Stimulated activated CD8-positive, alpha-beta memory T cell treated with anti-CD3 and anti-CD28 coated beads, Interleukin-7, amount 100 ng/mL, for 48 hours (primary cell): ENCODE data around the gene MROH2B.
"Not testable (repeated sequence)": the region's sequence is repeated elsewhere in the genome, so short reads cannot be mapped to it uniquely, and the experiment has no call there.

Experiments
- DNase-seq, 2 donors: peaks; one replicate each; pipeline ENCODE4 v3.0.0-alpha.2; 2020; ENCODE audit warnings: low read depth in 1 of 2; ENCODE audit errors: extremely low read depth in 1 of 2

MROH2B gene

DNA sequence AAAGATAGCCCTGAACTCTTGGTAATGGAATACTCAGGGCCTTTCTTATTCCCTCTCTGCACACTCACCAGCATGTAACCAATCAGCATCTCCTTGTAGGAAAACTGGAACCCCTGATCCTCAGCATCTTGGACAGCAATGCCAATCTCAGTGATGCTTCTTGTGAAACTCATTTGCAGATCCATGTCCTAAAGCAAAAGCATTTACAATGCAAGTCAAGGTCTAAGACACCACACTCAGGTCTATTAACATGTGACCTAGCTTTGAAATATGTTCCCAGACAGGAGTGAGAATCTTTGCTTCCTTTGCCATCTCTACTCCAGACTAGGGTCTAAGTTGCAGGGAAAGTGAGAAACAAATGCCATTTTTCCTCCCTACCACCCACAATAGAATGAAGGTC, 38.2 kb downstream of the MROH2B start:
- DNase-seq, result no peak

DNA sequence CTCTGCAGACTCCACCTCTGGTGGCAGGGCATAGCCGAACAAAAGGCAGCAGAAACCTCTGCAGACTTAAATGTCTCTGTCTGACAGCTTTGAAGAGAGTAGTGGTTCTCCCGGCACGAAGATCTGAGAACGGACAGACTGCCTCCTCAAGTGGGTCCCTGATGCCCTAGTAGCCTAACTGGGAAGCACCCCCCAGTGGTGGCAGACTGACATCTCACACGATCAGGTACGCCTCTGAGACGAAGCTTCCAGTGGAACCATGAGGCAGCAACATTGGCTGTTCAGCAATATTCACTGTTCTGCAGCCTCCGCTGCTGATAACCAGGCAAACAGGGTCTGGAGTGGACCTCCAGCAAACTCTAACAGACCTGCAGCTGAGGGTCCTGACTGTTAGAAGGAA, 48.5 kb downstream of the MROH2B start:
- not testable (repeated sequence) for DNase-seq

DNA sequence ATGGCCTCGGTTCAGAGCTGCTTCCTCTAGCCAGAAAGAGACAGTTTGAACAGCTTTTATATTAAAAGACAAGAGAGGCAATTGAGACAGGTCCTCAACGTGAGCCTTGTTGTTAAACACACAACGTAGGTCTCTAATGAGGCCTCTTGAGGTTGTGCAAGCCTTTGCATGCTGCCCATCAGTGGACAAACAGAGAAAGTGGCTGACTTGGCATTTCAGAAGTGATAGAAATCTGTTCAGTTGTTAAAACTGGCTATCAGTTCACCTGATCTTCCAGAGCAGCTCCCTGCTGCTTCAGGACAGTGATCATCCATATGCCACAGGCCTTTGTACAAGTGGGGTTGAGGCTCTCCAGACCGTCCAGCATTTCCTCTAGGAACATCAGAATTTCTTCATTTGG, 58.8 kb downstream of the MROH2B start:
- no peak for DNase-seq

DNA sequence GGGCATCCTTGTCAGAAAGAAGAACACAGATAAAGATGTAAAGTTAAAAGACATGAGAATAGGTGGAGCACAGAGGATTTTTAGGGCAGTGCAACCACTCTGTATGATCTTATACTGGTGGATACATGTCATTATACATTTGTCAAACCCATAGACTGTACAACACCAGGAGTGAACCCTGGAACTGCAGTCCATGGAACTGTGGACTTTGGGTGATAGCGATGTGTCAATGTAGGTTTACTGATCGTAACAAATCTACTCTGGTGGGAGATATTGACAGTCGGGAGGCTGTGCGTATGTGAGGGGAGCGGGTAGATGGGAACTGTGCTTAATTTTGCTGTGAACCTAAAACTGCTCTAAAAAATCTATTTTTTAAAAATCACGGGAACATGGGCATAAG, 60.6 kb downstream of the MROH2B start:
- no peak for DNase-seq

DNA sequence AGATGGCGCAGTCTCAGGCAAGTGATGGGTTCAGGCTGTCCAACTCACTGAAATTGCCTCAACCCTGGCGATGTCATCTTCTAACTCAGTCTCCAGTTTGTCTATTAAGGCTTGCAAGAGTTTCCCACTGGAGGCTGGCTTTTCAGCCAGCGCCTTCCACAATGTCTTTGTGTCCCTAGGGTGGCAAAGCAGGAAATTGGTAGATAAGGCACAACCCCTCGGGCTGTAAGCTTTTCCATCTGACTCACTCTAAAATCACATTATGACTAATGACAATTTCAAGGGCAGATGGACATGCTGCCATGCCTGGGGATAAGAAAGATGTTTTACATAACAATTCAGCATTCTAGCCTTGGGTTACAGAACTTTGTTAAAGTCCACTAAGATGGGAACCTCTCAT, 61.9 kb downstream of the MROH2B start:
- no peak for DNase-seq

DNA sequence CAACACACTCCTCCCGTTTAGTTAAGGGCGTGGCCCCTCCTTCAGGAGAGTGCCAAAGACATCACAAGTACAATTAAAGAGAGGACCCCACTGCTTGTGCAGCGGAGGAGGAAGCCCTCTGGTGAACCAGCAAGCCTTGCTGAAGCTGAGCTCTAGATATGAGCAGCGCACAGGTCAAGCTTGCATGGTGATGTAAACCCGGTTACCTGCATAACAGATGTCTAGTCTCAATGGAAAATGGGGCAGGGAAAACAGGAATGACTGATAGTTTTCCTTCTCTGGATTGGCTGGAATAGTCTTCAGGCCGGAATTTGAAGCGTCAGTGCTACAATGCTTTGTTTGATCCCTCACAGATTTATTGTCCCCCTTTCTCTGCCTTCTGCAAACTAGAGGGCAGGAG, 66.2 kb downstream of the MROH2B start:
- DNase-seq, result no peak

DNA sequence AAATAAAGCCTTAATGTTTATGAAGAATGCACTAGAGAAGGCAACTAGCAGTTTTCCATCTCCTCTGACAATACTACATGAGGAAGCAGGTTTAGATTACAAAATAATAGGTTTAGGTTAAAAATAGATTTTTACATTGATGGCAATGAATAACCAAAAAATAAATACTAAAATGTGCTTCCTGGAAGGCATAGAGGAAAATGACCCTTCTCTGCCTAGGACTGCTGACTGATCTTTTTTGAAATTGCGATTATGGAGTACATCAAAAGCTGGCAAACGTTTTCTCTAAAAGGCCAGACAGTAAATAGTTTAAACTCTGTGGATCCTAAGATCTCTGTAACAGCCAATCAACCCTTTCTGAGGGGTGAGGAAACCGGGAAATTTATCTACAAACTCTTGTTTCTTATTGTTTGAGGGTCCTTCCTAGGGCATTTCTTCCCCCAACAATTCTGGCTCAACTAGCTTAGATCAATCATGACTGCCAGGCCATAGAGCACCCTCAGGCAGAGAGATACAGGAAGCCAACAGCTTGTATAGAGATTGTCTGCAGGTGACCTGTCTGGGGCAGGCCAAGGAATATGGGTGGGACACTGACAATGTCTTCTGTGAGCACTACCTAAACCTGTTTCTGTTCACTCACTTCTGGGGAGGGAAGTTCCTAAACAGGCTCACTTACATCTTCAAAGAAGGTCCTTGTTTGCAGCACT, 67.3 kb downstream of the MROH2B start:
- no peak for DNase-seq

DNA sequence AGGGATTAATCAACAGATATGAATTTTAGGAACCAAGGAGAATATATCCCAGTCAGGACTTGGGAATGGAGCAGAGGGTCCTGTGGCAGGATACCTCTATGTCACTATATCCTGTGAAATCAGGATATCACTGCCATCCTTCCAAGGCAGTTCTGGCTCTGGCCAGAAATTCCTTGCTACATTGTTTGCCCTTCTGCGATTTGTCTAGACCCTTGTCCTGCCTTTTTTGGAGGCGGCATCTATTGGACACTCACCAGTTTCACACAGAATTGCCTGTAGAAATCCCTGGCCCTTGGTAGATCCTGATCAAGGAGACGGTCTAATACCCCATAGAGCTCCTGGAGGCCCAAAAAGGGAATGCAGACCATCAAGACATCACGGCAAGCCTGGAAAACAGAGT, 71.2 kb downstream of the MROH2B start:
- DNase-seq, result no peak

DNA sequence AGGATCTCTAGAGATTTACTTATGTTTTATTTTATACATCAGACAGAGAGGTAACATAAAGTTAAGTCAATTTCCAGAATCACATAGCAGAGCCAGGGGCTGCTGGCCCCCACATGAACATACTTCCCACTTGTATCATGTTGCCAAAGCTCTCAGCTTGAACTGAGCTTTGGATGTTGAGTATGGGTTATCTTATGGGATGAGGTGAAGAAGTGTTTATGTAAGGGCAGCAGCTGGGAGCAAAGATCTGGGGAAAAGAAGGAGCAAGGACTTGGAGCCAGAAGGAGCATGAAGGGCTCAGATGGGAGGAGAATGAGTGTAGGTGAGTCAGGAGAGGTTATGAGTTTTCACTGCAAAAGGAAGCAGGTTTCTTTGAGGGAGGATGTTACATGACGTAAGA, 72.0 kb downstream of the MROH2B start:
- no peak for DNase-seq

DNA sequence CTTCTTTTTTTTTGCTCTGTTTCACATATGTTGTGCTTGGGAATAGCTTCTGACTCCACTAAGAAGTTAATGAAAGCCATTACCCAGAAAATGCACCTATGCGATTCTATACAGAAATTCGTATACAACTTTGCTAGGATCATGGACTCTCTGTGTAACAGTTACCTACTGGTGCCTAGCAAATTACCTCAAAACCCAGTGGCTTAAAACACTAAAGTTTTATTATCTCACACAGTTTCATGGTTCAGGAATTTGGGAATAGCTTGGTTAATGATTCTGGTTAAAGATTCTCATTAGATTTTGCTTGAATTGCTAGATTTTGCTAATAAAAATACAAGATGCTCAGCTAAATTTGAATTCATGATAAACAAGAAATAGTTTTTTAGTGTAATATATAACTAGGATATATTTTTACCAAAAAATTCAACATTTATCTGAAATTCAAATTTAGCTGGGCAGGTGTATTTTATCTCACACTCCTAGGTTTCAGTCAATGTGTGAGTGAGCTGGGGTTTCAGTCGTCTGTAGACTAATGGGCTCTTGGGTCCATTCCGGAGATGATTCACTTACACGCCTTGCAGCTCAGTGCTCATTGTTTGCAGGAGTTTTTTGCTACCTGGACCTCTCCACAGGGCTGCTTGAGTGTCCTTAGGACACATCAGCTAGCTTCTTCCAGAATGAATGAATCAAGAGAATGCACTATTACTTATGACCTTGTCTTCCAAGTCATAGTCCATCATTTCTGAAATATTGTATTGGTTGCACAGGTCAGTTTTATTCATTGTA, 75.1 kb downstream of the MROH2B start:
- no peak for DNase-seq

DNA sequence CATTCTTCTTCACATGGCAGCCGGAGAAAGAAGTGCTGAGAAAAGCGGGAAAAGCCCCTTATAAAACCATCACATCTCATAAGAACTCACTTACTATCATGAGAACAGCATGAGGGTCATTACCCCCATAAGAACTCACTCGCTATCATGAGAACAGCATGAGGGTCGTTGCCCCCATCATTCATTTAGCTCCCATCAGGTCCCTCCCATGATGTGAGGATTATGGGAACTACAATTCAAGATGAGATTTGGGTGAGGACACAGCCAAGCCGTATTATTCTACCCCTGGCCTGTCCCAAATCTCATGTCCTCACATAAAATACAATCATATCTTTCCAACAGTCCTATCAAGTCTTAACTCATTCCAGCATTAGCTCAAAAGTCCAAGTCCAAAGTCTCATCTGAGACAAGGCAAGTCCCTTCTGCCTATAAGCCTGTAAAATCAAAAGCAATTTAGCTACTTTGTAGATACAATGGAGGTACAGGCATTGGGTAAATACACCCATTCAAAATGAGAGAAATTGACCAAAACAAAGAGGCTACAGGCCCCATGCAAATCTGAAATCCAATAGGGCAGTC, 79.1 kb downstream of the MROH2B start:
- DNase-seq, result no peak

DNA sequence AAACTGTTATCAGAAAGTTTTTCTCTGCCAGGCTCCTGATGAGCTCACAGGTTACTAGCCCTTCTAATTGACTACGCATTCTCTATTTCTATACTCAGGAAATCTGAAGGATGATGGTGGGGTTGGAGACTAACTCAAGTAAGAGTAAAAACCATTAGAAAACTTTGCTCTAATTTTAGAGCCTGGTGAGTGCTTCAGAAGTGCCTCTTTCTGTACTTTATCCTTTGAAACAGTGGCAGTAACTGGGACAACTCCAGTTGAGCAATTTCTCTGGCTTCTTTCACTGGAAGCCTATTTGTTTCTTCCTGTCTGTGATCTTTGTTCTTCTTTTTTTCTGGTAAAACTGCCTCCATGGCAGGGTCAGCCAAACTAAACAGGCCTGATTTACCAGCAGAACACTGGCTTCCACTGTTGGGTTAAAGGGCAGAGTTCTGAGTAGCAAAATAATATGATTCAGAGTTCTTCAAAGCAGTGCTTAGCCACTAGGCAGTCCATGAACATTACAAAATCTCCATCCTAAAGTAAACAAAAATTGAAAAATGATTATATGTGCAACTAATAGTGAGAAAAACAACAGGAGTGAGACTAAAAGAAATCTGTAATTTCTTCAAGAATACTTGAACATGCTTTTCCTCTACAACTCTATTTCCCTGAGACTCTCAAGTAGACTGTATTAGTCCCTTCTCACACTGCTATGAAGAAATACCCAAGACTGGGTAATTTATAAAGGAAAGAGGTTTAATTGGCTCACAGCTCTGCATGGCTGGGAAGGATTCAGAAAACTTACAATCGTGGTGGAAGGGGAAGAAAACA, 79.8 kb downstream of the MROH2B start:
- DNase-seq, result no peak

DNA sequence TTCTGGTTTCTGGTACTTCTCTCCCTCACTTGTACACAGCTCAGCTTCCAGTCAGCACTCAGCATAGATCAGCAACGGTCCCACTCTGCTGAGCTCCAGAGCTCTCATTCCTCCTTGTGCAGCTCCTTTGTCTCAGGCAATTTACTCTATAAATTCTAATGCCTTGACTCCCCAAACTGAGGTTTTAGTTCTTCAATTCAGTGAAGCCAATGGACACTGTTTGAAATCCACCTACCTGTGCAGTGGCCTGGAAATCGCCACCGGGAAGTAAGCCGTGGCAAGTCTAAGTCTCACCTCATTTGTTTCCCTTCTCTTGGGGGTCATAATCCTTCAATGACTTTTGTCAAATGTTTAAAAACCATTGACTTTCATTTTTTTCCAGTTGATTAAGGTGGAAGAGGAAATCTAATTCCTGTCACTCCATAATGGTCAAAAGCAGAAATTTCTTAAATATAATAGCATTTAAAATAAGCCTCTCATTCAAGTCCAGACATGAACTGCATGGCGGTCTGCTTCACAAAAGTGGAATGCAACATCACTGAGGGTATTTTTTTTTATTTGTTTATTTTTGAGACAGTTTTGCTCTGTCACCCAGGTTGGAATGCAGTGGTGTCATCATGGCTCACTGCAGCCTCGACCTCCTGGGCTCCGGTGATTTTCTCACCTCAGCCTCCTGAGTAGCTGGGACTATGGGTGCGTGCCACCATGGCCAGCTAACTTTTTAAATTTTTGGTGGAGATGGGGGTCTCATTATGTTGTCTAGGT, 82.2 kb downstream of the MROH2B start:
- no peak for DNase-seq

DNA sequence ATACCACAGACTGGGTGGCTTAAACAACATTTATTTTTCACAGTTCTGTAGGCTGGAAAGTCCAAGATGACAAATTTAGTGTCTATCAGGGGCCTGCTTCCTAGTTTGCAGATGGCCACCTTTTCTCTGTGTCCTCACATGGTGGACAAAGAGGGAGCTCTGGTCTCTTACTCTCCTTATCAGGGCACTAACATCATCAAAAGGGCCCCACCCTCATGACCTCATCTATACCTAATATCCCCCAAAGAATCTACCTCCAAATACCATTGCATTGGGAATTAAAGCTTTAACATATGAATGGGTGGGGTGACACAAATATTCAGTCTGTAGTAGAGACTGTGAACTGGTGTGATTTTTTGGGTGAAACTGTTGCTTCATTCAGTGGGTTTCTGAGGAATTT, 83.8 kb downstream of the MROH2B start:
- DNase-seq, result no peak

DNA sequence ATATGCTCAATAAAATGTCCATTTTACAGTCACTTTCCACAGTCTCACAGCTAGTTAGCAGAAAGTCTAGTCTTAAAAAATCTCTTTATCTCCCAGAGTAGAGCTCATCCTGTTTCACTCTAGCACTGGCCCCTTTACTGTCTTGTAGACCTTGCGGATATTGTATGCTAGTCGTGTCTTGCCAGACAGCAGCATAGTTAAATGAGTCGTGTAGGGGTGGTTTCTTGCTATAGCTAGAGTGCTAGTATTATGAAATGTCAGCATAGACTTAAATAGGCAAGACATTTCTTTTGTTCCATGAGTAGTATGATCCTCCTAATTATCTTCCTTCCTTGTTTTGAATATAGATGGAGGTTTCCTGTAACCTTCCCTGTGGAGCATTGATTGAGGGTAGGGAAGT, 84.5 kb downstream of the MROH2B start:
- DNase-seq, result no peak

DNA sequence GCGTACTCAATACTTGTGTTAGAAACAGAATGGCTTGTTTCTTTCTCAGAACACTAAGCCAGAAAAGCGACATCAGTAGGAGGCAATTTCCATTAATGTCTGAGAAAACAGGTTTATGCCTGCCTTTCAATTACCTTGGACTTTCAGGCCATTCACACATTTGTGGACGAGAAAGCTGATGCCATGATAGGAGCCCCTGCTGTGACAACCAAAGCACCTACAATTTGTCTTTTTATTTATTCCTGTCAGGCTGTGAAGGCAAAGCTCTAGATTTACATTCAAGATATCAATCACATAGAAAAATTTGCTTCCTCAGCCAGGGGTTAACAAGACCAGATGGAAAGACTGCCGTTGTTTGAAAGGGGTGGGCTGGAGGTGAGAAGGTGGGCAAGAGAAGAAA, 85.6 kb downstream of the MROH2B start:
- DNase-seq, result no peak

DNA sequence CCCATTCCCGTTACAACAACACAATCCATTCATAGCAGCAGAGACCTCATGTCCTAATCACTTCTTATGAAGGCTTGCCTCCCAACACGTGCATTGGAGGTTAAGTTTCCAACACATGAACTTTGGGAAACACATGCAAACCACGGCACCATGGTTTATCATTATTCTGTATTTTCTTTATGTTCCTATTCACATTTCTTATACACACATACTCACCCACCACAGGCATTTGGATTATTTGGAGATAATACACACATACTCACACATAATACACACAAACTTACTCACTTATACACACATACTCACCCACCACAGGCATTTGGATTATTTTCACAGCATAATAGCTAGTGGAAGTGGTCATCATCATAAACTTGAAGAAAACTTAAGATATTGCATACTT, 86.3 kb downstream of the MROH2B start:
- no peak for DNase-seq

DNA sequence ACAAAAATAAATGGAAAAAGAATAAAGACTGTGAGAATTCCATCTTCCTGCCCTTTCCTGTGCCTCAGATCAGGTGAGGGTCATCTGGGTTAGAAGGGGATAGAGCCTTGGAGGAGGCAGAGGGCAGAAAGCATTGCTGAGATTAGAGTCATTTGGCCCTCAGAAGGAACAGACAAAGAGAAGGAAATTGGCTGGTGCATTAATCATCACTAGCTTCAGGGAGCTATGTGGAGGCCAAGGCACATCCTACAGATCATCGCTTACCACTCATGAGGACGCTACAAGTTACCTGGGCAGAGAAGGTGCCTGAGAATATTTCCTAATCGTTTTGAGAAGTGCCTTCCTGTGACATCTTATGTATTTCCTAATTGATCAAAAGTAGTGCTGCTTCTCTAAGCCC, 87.4 kb downstream of the MROH2B start:
- no peak for DNase-seq

DNA sequence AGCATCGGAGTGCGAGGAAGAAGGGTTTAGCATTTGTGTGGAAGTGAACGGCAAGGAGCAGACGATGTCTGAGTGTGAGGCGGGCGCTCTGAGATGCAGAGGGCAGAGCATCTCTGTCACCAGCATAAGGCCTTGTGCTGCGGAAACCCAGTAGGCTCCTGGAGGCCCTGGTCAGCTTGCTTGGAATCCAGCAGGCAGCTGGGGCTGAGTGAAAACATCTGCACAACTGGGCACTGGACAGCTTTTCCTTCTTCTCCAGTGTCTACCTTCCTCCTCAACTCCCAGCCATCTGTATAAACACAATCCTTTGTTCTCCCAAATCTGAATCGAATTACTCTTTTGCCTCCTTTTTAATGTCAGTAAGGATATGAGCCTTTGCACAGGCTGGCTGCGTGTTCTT, 89.7 kb downstream of the MROH2B start:
- no peak for DNase-seq

DNA sequence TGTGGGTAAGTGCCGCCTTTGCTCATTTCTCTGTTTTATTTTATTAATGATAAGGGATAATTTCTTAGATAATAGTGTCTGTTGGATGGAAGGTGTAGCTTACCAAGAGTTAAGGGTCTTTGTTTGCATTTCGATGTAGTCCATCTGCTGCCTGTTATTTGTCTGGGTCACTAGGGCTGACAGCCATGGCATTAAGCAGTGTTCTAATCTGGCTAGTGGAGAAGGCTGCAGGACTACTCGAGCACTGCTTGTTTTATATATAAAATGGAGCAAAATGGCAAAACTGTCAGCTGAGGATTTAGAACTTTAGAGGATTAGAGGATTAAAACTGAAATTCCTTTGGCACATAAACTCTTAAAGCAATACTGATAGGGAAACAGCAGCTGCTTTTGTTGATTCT, 94.3 kb downstream of the MROH2B start:
- no peak for DNase-seq

DNA sequence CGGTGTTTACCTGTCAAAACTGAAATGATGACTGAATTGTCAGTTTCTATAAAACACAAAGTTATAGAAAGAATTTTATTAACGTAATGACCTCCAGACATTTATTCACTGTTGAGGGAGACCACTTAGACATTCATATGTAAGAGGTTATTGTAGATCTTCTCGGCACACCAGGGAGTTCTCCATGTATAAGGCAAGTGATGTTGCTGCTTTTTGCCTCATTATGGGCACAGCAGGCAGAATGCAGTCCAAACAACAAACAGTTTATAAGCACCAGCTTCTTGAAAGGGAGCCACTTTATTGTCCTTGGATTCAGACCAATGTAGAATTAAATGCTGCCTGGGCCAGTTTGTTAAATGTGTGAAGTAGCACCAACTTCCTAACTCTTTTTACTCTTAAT, 95.1 kb downstream of the MROH2B start:
- no peak for DNase-seq
